ENCODE data around the gene SPDYA.

- TF ChIP-seq CTCF (IDR thresholded peaks at IDR 0.05) (no peak), POLR2A (IDR thresholded peaks at IDR 0.05) (no peak)
Measured at GRCh38 chr2:28835781-28836180, 25.1 kb downstream of the SPDYA start.
